CD4-positive, alpha-beta T cell treated with Interleukin-15 for 4 hours (primary cell): ENCODE data around the gene PTPN4.

Source experiments
- DNase-seq: peaks from one replicate; pipeline ENCODE4 v3.0.0-alpha.2; 2020; ENCODE audit warnings: low spot score

The PTPN4 gene

GRCh38 chr2:119859528-119859927 lies 99.8 kb downstream of the PTPN4 start:
- no peak for DNase-seq

- no peak for DNase-seq
Observed at GRCh38 chr2:119860924-119861323, 101.2 kb downstream of the PTPN4 start.

GRCh38 chr2:119862127-119862889 lies 102.6 kb downstream of the PTPN4 start:
- no peak for DNase-seq

- peak; percentile 19 for DNase-seq
Observed at GRCh38 chr2:119864318-119864717, 104.6 kb downstream of the PTPN4 start.

GRCh38 chr2:119871725-119872124 lies 112.0 kb downstream of the PTPN4 start:
- DNase-seq = no peak

- no peak for DNase-seq
Observed at GRCh38 chr2:119873350-119874315, 113.9 kb downstream of the PTPN4 start.

- DNase-seq = no peak
Observed at GRCh38 chr2:119879502-119879901, 119.8 kb downstream of the PTPN4 start.

- no peak for DNase-seq
Observed at GRCh38 chr2:119888680-119889079, 129.0 kb downstream of the PTPN4 start.

GRCh38 chr2:119897736-119898395 lies 138.1 kb downstream of the PTPN4 start:
- no peak for DNase-seq

GRCh38 chr2:119901013-119901412 lies 141.3 kb downstream of the PTPN4 start:
- DNase-seq = no peak

GRCh38 chr2:119910566-119910965 lies 150.8 kb downstream of the PTPN4 start:
- DNase-seq = no peak

GRCh38 chr2:119914266-119914665 lies 154.5 kb downstream of the PTPN4 start:
- DNase-seq = no peak

- DNase-seq = no peak
Observed at GRCh38 chr2:119921825-119922224, 162.1 kb downstream of the PTPN4 start.

- DNase-seq = no peak
Observed at GRCh38 chr2:119922699-119923098, 163.0 kb downstream of the PTPN4 start.

GRCh38 chr2:119929537-119929936 lies 169.8 kb downstream of the PTPN4 start:
- DNase-seq = peak; percentile 84

- DNase-seq = no peak
Observed at GRCh38 chr2:119932809-119933208, 173.1 kb downstream of the PTPN4 start.

GRCh38 chr2:119934319-119934718 lies 174.6 kb downstream of the PTPN4 start:
- no peak for DNase-seq

- no peak for DNase-seq
Observed at GRCh38 chr2:119937680-119938079, 178.0 kb downstream of the PTPN4 start.

GRCh38 chr2:119939915-119940314 lies 180.2 kb downstream of the PTPN4 start:
- no peak for DNase-seq

GRCh38 chr2:119940856-119941255 lies 181.1 kb downstream of the PTPN4 start:
- no peak for DNase-seq

- no peak for DNase-seq
Observed at GRCh38 chr2:119941388-119941787, 181.7 kb downstream of the PTPN4 start.

- no peak for DNase-seq
Observed at GRCh38 chr2:119941981-119942513, 182.3 kb downstream of the PTPN4 start.
